Stimulated activated naive CD8-positive, alpha-beta T cell treated with anti-CD3 and anti-CD28 coated beads, Interleukin-15, amount 100 ng/mL, for 72 hours (primary cell): ENCODE measurements around the gene KDM5C.
"Not testable (repeated sequence)": the region's sequence is repeated elsewhere in the genome, so short reads cannot be mapped to it uniquely, and the experiment has no call there.

Experiments
- ATAC-seq: fragments of 150-1000 bp; cut with Tn5 transposase; 2 replicates; pipeline ENCODE4 v1.10.0; 2021; ENCODE audit warnings: mild to moderate bottlenecking, moderate library complexity
- DNase-seq, 2 donors: peaks; one replicate each; pipeline ENCODE4 v3.0.0; 2021 to 2022
- H3K27ac Mint-ChIP-seq, 2 donors: one replicate each; pipeline ENCODE4 v1.8.0; 2022; ENCODE audit warnings: mild to moderate bottlenecking in 2 of 2, mixed read lengths in 2 of 2, moderate library complexity in 2 of 2
- H3K27me3 Mint-ChIP-seq: one replicate; pipeline ENCODE4 v1.8.0; 2022; ENCODE audit warnings: mixed read lengths
- H3K4me1 Mint-ChIP-seq: one replicate; pipeline ENCODE4 v1.8.0; 2022; ENCODE audit warnings: mild to moderate bottlenecking, mixed read lengths
- H3K4me3 Mint-ChIP-seq, 2 donors: one replicate each; pipeline ENCODE4 v1.8.0; 2022; ENCODE audit warnings: mild to moderate bottlenecking in 2 of 2, mixed read lengths in 2 of 2, moderate library complexity in 1 of 2
- H3K9me3 Mint-ChIP-seq, 2 donors: one replicate each; pipeline ENCODE4 v1.8.0; 2022; ENCODE audit warnings: mixed read lengths in 2 of 2

The KDM5C gene

GRCh38 chrX:53184836-53185235 lies 40.2 kb downstream of the KDM5C start:
- no peak overlapping the region for H3K27ac Mint-ChIP-seq
- H3K4me3 Mint-ChIP-seq: no peak overlapping the region
- H3K4me1 Mint-ChIP-seq: peaks cover 26% of the 10 kb centered on the region
- H3K27me3 Mint-ChIP-seq: no peaks in the 10 kb centered on the region
- no peak for ATAC-seq
- no peak for DNase-seq
- H3K9me3 Mint-ChIP-seq: no peaks in the 10 kb centered on the region

GRCh38 chrX:53171356-53171755 lies 53.7 kb downstream of the KDM5C start:
- Mint-ChIP-seq H3K27ac (no peak overlapping the region), H3K27me3 (no peaks in the 10 kb centered on the region), H3K4me3 (no peak overlapping the region), H3K9me3 (peaks cover 4 to 6% of the 10 kb centered on the region in 2 donors), H3K4me1 (no peaks in the 10 kb centered on the region)
- no peak for ATAC-seq
- DNase-seq: no peak

GRCh38 chrX:53166103-53166502 lies 58.9 kb downstream of the KDM5C start:
- Mint-ChIP-seq H3K27ac (no peak overlapping the region), H3K27me3 (no peaks in the 10 kb centered on the region), H3K4me1 (no peaks in the 10 kb centered on the region), H3K4me3 (no peak overlapping the region), H3K9me3 (no peaks in the 10 kb centered on the region)
- DNase-seq (no peak), ATAC-seq (no peak)

GRCh38 chrX:53164566-53164965 lies 60.4 kb downstream of the KDM5C start:
- H3K4me1 Mint-ChIP-seq, H3K9me3 Mint-ChIP-seq, DNase-seq, H3K4me3 Mint-ChIP-seq, H3K27ac Mint-ChIP-seq, ATAC-seq, H3K27me3 Mint-ChIP-seq: not testable (repeated sequence)

DNA sequence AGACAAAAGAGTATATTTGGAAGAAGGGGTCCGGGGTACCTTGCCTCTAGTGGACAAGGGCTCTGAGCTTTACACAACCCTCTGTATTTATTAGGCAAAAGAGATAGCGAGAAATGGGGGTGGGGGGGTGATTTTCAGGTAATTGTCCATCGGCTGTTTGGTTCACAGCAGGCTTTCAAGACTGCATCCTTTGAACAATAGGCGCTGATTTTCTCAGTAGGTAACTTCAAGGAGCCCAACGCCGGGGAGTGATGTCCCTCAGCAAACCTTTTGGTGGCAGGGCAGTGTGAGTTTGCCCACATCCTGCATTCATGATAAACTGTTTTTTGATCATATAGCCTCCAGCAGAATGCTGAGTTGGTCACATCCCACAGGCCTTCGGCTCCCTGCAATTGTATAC lies 61.6 kb downstream of the KDM5C start:
- no peaks in the 10 kb centered on the region for H3K27me3 Mint-ChIP-seq
- no peak overlapping the region for H3K4me3 Mint-ChIP-seq
- ATAC-seq: no peak

GRCh38 chrX:53160297-53160983 lies 64.6 kb downstream of the KDM5C start:
- DNase-seq: no peak
- H3K27ac Mint-ChIP-seq: no peak overlapping the region
- no peaks in the 10 kb centered on the region for H3K9me3 Mint-ChIP-seq
- H3K27me3 Mint-ChIP-seq: no peaks in the 10 kb centered on the region
- H3K4me1 Mint-ChIP-seq: no peaks in the 10 kb centered on the region
- ATAC-seq: no peak
- no peak overlapping the region for H3K4me3 Mint-ChIP-seq

More for the DNA sequence above, 61.6 kb downstream of the KDM5C start:
- DNase-seq: no peak
- Mint-ChIP-seq H3K27ac (no peak overlapping the region), H3K4me1 (no peaks in the 10 kb centered on the region), H3K9me3 (no peaks in the 10 kb centered on the region)

DNA sequence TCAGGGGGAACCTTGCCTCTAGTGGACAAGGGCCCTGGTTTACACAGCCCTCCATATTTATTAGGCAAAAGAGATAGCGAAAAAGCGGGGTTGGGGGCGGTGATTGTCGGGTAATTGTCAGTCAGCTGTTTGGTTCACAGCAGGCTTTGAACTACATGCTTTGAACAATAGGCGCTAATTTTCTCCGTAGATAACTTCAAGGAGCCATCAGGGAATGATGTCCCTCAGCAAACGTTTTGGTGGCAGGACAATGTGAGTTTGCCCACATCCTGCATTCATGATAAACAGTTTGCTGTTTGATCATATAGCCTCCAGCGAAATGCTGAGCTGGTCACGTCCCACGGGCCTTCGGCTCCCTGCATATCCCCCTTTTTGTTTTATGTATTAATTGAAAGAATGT lies 65.8 kb downstream of the KDM5C start:
- no peak overlapping the region for H3K27ac Mint-ChIP-seq
- no peaks in the 10 kb centered on the region for H3K27me3 Mint-ChIP-seq
- no peak for ATAC-seq
- no peak for DNase-seq
- H3K4me1 Mint-ChIP-seq: no peaks in the 10 kb centered on the region
- H3K9me3 Mint-ChIP-seq: no peaks in the 10 kb centered on the region
- no peak overlapping the region for H3K4me3 Mint-ChIP-seq

DNA sequence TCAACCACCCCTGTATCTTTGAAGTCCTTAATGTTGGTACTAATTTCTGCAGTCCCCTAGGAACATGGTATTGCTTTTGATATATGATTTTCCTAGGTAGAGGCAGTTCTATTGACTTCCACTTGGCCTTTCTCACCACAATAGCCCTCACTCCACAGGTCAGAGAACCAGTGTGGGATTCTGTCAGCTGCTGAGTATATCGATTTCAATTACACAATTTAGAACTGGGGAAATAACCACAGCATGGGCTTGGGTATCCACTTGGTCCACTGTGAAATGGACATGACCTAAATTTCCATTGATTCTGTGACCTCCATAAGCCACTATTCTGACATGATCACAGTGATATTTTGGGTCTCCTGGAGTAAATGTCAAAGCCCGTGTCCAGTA lies 68.8 kb downstream of the KDM5C start:
- no peak for ATAC-seq
- no peak for DNase-seq
- Mint-ChIP-seq H3K9me3 (no peaks in the 10 kb centered on the region), H3K27me3 (no peaks in the 10 kb centered on the region), H3K4me3 (no peak overlapping the region), H3K4me1 (no peaks in the 10 kb centered on the region), H3K27ac (no peak overlapping the region)

- Mint-ChIP-seq H3K4me3 (no peak overlapping the region), H3K27me3 (no peaks in the 10 kb centered on the region), H3K4me1 (no peaks in the 10 kb centered on the region), H3K9me3 (no peaks in the 10 kb centered on the region), H3K27ac (no peak overlapping the region)
- ATAC-seq (no peak), DNase-seq (no peak)
These were observed 69.3 kb downstream of the KDM5C start for GRCh38 chrX:53155512-53156206.

DNA sequence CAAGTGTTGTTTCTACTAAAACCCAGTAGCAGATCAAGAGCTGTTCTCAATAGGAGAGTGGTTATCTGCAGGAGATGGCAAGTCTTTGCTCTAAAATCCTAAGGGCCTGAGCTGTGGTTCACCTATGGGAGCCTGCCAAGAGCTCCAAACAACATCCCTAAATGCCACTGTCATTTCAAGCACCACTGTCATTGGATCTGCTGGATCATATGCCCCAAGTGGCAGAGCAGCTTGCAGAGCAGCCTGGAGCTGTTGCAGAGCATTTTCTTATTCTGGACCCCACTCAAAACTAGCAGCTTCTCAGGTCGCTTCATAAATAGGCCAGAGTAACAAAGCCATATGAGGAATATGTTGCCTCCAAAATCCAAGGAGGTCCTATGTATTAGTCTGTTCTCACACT lies 71.4 kb downstream of the KDM5C start:
- Mint-ChIP-seq H3K4me1 (no peaks in the 10 kb centered on the region), H3K27ac (no peak overlapping the region), H3K4me3 (no peak overlapping the region), H3K9me3 (no peaks in the 10 kb centered on the region), H3K27me3 (no peaks in the 10 kb centered on the region)
- no peak for ATAC-seq
- DNase-seq: no peak
